SH-SY5Y (cell line): ENCODE results near the gene PLAAT2.

Source experiments
- GATA2 ChIP-seq: IDR thresholded peaks from 2 replicates; pipeline ENCODE4 v1.6.1; 2011; ENCODE audit warnings: mild to moderate bottlenecking, low read depth, low read length
- GATA3 ChIP-seq: IDR thresholded peaks from 2 replicates; pipeline ENCODE4 v1.6.1; 2011; ENCODE audit warnings: low read depth, mild to moderate bottlenecking, low read length, moderate library complexity

DNA sequence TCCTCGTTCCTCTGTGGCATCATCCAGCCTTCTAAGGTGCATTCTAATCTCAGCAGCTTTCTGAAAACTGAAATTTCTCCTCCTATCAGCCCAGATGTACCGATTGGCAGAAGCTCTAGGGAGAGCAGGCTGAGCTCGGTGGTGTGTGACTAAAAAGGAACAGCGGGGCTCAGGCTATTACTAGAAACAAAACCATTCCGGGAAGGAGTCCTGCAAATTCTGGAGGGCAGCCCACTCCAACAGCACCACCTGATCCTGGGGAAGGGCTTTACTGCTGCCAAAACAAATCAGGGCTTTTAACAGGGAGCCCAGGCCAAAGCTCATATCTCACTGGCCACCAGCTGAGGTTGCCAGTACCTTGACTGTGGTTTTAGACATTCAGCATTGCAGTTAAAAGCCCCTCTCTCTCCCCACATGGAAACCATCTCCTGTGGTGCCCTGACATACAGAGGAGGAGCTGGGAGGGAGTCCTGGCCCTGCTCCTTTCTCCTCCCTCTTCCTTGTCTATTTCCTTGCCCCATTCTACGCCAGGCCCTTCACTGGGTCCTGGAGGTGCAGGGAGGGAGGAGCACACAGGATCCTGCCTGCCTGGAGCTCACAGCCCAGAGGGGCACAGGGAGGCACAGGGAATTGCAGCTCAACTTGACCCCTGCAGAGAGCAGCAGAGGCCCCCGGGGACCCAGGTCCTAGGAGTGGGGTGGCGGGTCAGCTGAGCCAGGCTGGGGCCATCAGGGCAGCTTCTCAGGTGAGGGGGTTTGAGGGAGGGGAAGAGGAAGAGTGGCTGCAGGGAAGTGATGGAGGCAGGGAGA is 25.7 kb downstream of the PLAAT2 start:
- TF ChIP-seq GATA2 (no peak), GATA3 (no peak)
